DMS153 treated with DMSO at 0.1 percent for 48 hours (cell line): ENCODE measurements around the gene OAS3.
"Not testable (repeated sequence)": the region's sequence is repeated elsewhere in the genome, so short reads cannot be mapped to it uniquely, and the experiment has no call there.

ENCODE experiments used
- DNase-seq: peaks from one replicate; lab custom pipeline; 2025; ENCODE audit not compliant: unreplicated experiment; lab: John Stamatoyannopoulos, UW

The OAS3 gene

GRCh38 chr12:112937741-112938719 is at the start of gene OAS3:
OAS3 (plus strand) TSS chr12:112938474; CDS start chr12:112938531, 57 bp downstream.
- peak; percentile 72 for DNase-seq

GRCh38 chr12:112891093-112892024 is 46.9 kb upstream of the OAS3 start:
- DNase-seq: no peak

DNA sequence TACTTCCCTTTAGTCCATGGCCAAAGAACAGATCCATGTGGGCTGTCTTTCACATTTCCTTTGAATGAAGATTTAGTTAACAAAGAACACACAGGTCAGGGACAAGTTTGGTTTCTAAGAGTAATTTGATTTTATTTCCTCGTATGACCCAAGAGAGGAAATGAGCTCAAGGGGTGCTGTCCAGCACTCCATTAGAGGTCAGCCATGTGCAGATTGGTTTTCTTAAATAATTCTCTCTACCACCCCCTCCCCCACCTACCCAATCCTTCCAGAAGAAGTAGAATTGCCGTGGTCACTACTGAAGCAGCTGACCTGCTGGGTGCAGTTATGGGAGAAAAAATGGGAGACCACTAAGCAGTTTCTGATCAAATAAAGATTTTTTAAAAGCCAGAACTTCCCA is 45.4 kb upstream of the OAS3 start:
- no peak for DNase-seq

- DNase-seq: no peak
Measured at GRCh38 chr12:112894128-112894527, 44.1 kb upstream of the OAS3 start.

DNA sequence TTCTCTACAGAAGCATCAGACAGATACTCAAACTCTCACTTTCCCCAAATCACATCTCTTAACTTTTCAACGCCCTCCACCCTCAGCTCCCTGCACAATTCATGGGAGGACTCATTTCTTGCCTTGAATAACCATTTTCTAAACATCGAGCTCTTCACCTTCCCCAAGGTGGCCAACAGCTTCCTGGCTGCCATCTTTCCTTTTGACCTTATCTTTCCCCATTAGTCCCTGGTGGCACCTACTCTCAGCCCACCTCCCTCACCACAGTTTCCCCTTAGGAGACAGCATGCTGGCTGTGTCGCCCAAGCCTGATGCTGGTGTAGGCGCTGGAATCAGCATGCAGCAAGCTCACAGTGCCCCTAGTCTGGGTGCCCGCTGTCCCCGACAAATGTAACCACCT is 39.9 kb upstream of the OAS3 start:
- no peak for DNase-seq

DNA sequence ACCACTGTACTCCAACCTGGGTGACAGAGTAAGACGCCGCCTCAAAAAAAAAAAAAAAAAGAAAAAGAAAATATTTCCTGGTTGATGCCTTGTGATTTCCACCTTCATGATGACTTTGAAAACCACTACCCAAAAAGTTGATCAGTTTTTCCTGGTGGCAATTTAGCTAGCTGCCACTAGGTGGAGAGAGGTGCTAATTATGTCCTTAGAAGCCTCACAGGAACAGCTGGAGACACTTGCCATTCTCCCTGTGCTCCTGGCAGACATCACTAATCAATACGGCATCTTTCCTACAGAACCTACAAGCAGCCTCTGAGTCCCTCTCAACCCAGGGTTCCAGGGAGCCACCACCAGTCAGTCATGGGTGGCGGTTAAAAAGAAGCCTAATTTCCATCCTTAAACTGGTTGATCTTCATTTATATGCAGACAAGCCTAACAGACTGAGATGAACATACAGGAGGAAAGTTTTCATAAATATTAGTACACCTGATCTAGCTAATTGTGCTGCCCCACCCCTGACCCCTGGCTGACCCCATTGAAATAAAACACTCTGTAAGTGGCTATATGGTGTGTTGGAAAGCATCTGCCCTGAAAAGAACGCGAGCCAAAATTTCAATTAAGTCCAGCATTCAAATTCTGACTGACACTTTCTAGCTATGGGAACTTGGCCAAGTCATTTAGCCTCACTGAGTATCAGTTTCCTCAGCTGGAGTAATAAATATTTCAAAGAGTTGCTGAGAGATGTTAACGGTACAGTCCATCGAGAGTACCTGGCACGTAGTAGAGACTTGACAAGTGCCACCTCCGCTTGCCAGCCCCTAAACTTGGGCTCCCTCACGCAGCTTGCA is 37.8 kb upstream of the OAS3 start:
- DNase-seq: no peak

DNA sequence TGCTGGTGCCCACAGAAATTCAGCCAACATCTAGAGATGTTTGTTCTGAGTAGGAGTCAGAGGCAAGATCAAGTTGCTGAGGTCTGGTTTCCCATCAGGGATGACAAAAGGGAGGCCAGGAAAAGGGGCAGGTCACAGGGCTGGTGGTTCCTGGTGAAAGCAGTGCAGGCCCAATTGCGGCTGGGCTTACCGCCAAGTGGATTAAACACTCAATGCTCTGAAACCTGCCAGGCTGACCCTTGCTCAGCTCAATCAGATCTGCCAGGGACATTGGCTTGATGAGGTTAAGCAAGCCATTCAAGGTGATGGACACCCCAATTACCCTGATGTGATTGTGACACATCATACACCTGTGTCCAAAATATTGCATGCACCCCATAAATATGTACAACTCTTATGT is 37.0 kb upstream of the OAS3 start:
- DNase-seq: no peak

GRCh38 chr12:112904571-112904970 is 33.7 kb upstream of the OAS3 start:
- no peak for DNase-seq

- no peak for DNase-seq
Measured at GRCh38 chr12:112905451-112906089, 32.7 kb upstream of the OAS3 start.

GRCh38 chr12:112906712-112907414 is 31.4 kb upstream of the OAS3 start, which contains the start of gene OAS1:
OAS1 (plus strand) TSS chr12:112906962; CDS start chr12:112907040, 78 bp downstream.
- DNase-seq: peak; percentile 75

GRCh38 chr12:112907415-112908157 is 30.7 kb upstream of the OAS3 start:
- no peak for DNase-seq

DNA sequence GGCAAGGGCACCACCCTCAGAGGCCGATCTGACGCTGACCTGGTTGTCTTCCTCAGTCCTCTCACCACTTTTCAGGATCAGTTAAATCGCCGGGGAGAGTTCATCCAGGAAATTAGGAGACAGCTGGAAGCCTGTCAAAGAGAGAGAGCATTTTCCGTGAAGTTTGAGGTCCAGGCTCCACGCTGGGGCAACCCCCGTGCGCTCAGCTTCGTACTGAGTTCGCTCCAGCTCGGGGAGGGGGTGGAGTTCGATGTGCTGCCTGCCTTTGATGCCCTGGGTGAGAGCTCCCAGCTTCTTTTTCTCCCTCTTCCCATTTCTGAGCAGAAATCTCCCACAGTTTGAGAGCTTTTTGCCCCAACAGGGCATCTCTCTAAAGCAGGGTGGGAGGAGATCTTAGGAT is 29.7 kb upstream of the OAS3 start:
- DNase-seq: no peak

DNA sequence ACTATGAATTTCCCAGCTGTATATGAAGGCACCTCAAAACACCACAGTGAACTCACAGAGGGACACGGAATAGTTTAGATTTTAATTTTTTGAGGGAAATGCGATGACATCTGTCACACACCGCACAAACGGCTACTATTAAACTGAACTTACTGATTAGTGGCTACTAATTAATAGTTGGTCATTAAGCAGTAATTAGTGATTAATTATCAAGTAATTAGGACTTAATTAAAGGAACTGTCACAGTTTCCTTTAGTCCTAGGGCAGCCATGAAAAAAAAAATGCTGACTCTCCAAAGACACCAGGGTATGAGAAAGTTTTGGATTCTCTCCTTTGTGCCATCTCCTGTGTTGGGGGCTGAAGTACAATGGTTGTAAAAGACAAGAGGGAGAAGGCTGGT is 28.6 kb upstream of the OAS3 start:
- DNase-seq: no peak

DNA sequence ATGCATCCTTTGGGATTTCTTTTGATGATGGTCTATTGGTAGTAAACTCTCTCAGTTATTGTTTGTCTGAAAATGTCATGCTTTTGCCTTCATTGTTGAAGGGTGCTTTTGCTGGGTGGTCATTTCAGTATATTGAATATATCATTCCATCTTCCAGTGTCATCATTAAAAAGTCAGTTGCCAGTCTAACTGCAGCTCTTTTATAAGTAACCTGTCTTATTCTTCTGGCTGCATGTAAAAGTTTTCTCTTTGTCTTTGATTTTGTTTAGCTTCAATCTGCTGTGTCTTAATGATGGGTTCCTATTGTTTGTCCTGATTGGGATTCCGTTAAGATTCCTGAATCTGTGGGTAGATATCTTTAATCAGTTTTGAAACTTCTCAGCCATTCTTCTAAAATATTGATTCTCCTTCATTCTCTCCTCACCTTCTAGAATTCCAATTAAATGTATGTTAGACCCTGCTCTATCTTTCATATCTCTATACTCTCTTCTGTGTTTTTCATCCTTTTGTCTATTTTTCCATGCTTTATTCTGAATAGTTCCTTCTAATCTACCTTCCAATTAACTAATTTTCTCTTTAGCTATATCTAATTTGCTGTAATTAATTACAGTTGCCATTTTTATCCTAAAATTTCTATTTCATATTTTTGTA is 25.1 kb upstream of the OAS3 start:
- no peak for DNase-seq

- not testable (repeated sequence) for DNase-seq
Measured at GRCh38 chr12:112913888-112914287, 24.4 kb upstream of the OAS3 start.

DNA sequence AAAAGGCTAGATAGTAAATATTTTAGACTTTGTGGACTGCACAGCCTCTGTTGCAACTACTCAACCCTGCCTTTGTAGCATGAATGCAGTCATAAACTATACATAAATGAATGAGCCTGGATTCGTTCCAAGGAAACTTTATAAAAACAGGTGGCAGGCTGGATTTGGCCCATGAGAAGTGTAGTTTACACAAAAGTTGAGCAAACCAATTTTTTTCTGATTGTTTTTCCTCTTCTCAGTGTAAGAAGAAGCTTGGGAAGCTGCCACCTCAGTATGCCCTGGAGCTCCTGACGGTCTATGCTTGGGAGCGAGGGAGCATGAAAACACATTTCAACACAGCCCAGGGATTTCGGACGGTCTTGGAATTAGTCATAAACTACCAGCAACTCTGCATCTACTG is 22.0 kb upstream of the OAS3 start:
- no peak for DNase-seq

DNA sequence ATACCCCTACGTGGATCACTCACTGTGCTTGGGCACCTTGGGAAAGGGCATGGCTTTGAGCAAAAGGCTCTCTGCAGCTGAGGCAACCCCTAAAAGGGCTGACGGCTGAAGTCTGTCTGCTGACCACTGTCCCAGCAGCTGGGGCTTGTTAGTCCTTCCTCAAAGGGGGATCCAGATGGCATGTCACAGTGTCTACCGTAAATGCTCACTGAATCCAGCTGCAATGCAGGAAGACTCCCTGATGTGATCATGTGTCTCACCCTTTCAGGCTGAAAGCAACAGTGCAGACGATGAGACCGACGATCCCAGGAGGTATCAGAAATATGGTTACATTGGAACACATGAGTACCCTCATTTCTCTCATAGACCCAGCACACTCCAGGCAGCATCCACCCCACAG is 19.2 kb upstream of the OAS3 start:
- DNase-seq: no peak

DNA sequence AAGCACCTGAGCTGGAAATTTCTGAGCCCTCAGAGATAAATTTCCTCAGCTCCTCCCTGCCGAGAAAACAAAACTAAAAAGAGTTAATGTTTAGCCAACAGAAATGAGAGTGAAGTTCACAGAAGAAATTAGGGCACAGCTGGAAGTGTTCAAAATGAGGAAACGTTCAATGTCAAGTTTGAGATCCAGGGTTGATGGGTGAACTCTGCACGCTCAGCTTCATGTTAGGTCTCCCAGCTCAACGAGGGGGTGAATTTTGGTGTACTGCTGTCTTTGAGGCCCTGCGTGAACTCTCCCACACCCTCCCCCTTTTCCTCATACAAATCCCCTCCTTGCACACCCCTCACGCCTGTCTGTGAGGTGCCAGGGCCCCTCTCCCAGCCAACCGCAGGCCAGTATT is 13.3 kb upstream of the OAS3 start:
- no peak for DNase-seq
